ENCODE measurements around the gene PRKN. TPM values are rescaled to one million over a fixed set of nuclear protein-coding genes. Genes with fewer than 3 reads are reported as not detected.

PRKN gene
- total and polyA plus RNA-seq, 9 of the 15 experiments (the other 6 are each of a cell fraction or from before 2014, with no cell fraction given), result 0.03 to 0.96 (median 0.15) TPM; not detected in 2

GRCh38 chr6:162711376-162711775 lies 16.2 kb downstream of the PRKN start:
- Histone ChIP-seq H3K9ac (ENCODE audit: insufficient read depth in 1 of 2, low read depth in 2 of 2, low read length in 2 of 2) (no peak overlapping the region), H3K27ac (ENCODE audit: extremely low read depth, low read depth, low read length) (no peak overlapping the region), H3K36me3 (ENCODE audit: control insufficient read depth, insufficient read depth, low read length) (no peaks in the 10 kb centered on the region), H3K9me3 (replicated peaks; ENCODE audit: control insufficient read depth, insufficient read depth, low read depth, low read length) (no peaks in the 10 kb centered on the region), H3K4me1 (replicated peaks in 1 of 2; ENCODE audit: control insufficient read depth in 2 of 2, insufficient read depth in 2 of 2, low read length in 2 of 2) (no peaks in the 10 kb centered on the region), H2AFZ (ENCODE audit: low read depth, low read length) (no peak overlapping the region), H3K79me2 (ENCODE audit: control insufficient read depth, insufficient read depth, low read length) (no peaks in the 10 kb centered on the region), H3K9me1 (ENCODE audit: control insufficient read depth, insufficient read depth, low read length) (no peaks in the 10 kb centered on the region), H3K4me2 (ENCODE audit: insufficient read depth, low read length) (no peak overlapping the region), H3K27me3 (ENCODE audit: control insufficient read depth in 2 of 2, insufficient read depth in 2 of 2, low read length in 2 of 2) (no peaks in the 10 kb centered on the region), H3K4me3 (no peak overlapping the region), H4K20me1 (replicated peaks; ENCODE audit: control insufficient read depth, insufficient read depth, low read length) (no peaks in the 10 kb centered on the region)
- DNase-seq (ENCODE audit: extremely low read depth in 1 of 4, low spot score in 3 of 4) (no peak), ATAC-seq (no peak), FAIRE-seq (no peak)
- no TSS peak for BruUV-seq (replicated peaks)
- 0% methylated on average over 4 of the region's 4 CpGs for WGBS (ENCODE audit: insufficient coverage, low coverage, missing lambda C conversion rate)
- in situ Hi-C loops (cut with MboI), result no loop called here
- ChIA-PET CTCF (ENCODE audit: low intra/inter-chr PET ratio) (no interaction called here), POLR2A (interaction anchor here (0.6 to 1.1 kb wide), 2 partner anchors 41 to 877 kb away, joined by 3 read pairs; no protein-coding TSS in a partner anchor)
- intact Hi-C loops (cut with micrococcal nuclease), result no loop called here
- no peak for TF ChIP-seq SIX5 (IDR thresholded peaks at IDR 0.05; ENCODE audit: borderline replicate concordance in 1 of 2, insufficient read depth in 1 of 2, low read depth in 1 of 2, low read length in 2 of 2)
- no peak for TF ChIP-seq TCF3 (CRISPR knock-in tag; IDR thresholded peaks at IDR 0.05)
- no peak for TF ChIP-seq KDM4B (IDR thresholded peaks at IDR 0.05; ENCODE audit: borderline replicate concordance in 2 of 2, low read depth in 1 of 2)
- no peak for TF ChIP-seq TCF7L2 (IDR thresholded peaks at IDR 0.05; ENCODE audit: low read depth, low read length)
- no peak for TF ChIP-seq HLTF (IDR thresholded peaks at IDR 0.05)
- TF ChIP-seq RUNX1 (IDR thresholded peaks at IDR 0.05; ENCODE audit: low read depth), result no peak
- TF ChIP-seq HMGN3 (IDR thresholded peaks at IDR 0.05; ENCODE audit: borderline replicate concordance, extremely low read depth, insufficient read length, low read depth, low read length), result no peak
- no peak for TF ChIP-seq PHF20 (IDR thresholded peaks at IDR 0.05; ENCODE audit: partially characterized antibody)
- no peak for TF ChIP-seq ZNF175 (CRISPR knock-in tag; IDR thresholded peaks at IDR 0.05; ENCODE audit: low read depth)
- TF ChIP-seq ILF3 (IDR thresholded peaks at IDR 0.05; ENCODE audit: borderline replicate concordance), result no peak
- TF ChIP-seq ETV6 (IDR thresholded peaks at IDR 0.05; ENCODE audit: borderline replicate concordance in 1 of 2, low read depth in 2 of 2, low read length in 1 of 2), result no peak
- TF ChIP-seq ETV6 (CRISPR knock-in tag; IDR thresholded peaks at IDR 0.05; ENCODE audit: borderline replicate concordance), result no peak
- TF ChIP-seq BMI1 (IDR thresholded peaks at IDR 0.05; ENCODE audit: low read length), result no peak
- no peak for TF ChIP-seq TBL1XR1 (IDR thresholded peaks at IDR 0.05; ENCODE audit: low read length in 2 of 2)
- TF ChIP-seq NEUROD1 (IDR thresholded peaks at IDR 0.05; ENCODE audit: borderline replicate concordance, low read depth, low read length, partially characterized antibody), result no peak
- no peak for TF ChIP-seq PML (IDR thresholded peaks at IDR 0.05; ENCODE audit: low read length)
- TF ChIP-seq ZNF407 (IDR thresholded peaks at IDR 0.05; ENCODE audit: low read depth), result no peak
